ENCODE results near the gene PHETA2. TPM values are rescaled to one million over a fixed set of nuclear protein-coding genes. Genes with fewer than 3 reads are reported as not detected.
"Not testable (repeated sequence)": the region's sequence is repeated elsewhere in the genome, so short reads cannot be mapped to it uniquely, and the experiment has no call there.

PHETA2 gene
- total and polyA plus RNA-seq, 12 donors, result 2.3 to 7.0 (median 3.4) TPM

GRCh38 chr22:42116848-42117424 is 42.9 kb downstream of the PHETA2 start:
- Histone ChIP-seq H3K4me1 (peaks cover 0 to 12% (median 0%) of the 10 kb centered on the region in 9 donors), H3K36me3 (peaks cover 0 to 8% (median 0%) of the 10 kb centered on the region in 9 donors), H3K9me3 (peaks cover 0 to 23% (median 13%) of the 10 kb centered on the region in 11 donors), H3K27ac (no peak overlapping the region), H3K27me3 (no peaks in the 10 kb centered on the region), H3K4me3 (no peak overlapping the region)
- intact Hi-C loops (cut with DNase I), result loop anchor here in 2 of 10 donors (5.0 to 10.0 kb wide), 2 partner anchors 150 to 152 kb away; partner anchors contain the start of gene SEPTIN3 (in 2 of the 2)
- TF ChIP-seq, protein P1, sequence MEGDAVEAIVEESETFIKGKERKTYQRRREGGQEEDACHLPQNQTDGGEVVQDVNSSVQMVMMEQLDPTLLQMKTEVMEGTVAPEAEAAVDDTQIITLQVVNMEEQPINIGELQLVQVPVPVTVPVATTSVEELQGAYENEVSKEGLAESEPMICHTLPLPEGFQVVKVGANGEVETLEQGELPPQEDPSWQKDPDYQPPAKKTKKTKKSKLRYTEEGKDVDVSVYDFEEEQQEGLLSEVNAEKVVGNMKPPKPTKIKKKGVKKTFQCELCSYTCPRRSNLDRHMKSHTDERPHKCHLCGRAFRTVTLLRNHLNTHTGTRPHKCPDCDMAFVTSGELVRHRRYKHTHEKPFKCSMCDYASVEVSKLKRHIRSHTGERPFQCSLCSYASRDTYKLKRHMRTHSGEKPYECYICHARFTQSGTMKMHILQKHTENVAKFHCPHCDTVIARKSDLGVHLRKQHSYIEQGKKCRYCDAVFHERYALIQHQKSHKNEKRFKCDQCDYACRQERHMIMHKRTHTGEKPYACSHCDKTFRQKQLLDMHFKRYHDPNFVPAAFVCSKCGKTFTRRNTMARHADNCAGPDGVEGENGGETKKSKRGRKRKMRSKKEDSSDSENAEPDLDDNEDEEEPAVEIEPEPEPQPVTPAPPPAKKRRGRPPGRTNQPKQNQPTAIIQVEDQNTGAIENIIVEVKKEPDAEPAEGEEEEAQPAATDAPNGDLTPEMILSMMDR (IDR thresholded peaks at IDR 0.05), result no peak
- DNase-seq (no peak), ATAC-seq (no peak)
- 90 to 91% methylated on average over 4 of the region's 4 CpGs for WGBS, 2 donors

- intact Hi-C loops (cut with DNase I); H3K27me3 ChIP-seq; DNase-seq; H3K36me3 ChIP-seq; H3K27ac ChIP-seq; ATAC-seq; H3K4me3 ChIP-seq: not testable (repeated sequence)
- H3K9me3 ChIP-seq, result peaks cover 0 to 11% (median 7%) of the 10 kb centered on the region in 11 donors
- 72 to 75% methylated on average over 15 of the region's 15 CpGs for WGBS, 2 donors
- peaks cover 0 to 12% (median 0%) of the 10 kb centered on the region in 9 donors for H3K4me1 ChIP-seq
Observed at GRCh38 chr22:42120231-42121021, 46.4 kb downstream of the PHETA2 start.

DNA sequence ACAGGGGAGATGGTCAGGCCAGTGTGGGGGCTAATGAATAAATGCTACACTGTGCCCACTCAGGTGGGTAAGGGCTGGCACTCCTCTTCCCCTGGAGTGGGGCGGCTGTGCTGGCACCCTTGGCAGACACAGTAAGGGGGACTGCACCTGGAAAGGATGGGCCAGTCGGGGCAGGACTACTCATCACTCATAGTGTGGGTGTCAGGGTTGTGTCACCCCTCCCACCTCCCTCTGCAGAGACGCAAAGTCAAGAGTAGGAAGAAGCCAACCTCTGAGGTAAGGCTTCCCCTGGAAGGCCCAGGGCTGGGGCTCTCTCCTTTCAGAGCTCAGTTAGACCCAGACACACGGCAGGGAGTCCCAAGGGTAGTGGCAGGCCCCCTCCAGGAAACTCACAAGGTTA is 49.5 kb downstream of the PHETA2 start:
- peaks cover 0 to 12% (median 0%) of the 10 kb centered on the region in 9 donors for H3K4me1 ChIP-seq
- H3K36me3 ChIP-seq; intact Hi-C loops (cut with DNase I); H3K4me3 ChIP-seq; H3K9me3 ChIP-seq; ATAC-seq; DNase-seq; H3K27me3 ChIP-seq; H3K27ac ChIP-seq: not testable (repeated sequence)
- no CpG with 5 or more reads among the region's 4 CpGs for WGBS, 2 donors

- TF ChIP-seq, protein P1 (IDR thresholded peaks at IDR 0.05), result no peak
- no peak for DNase-seq
- H3K4me3 ChIP-seq, result no peak overlapping the region
- H3K27me3 ChIP-seq, result peaks cover 0 to under 1% (median 0%) of the 10 kb centered on the region in 7 donors
- no peak overlapping the region for H3K27ac ChIP-seq
- H3K36me3 ChIP-seq, result peaks cover 0 to under 1% (median 0%) of the 10 kb centered on the region in 9 donors
- ATAC-seq, result peak in 1 of 8 donors; percentile 3
- 87 to 89% methylated on average over 16 of the region's 16 CpGs for WGBS, 2 donors
- no peaks in the 10 kb centered on the region for H3K9me3 ChIP-seq
- intact Hi-C loops (cut with DNase I), result no loop called here
- no peaks in the 10 kb centered on the region for H3K4me1 ChIP-seq
Observed at GRCh38 chr22:42127606-42128005, 53.6 kb downstream of the PHETA2 start.

GRCh38 chr22:42128007-42128406 is 54.0 kb downstream of the PHETA2 start:
- 87 to 89% methylated on average over 13 of the region's 13 CpGs for WGBS, 2 donors
- H3K9me3 ChIP-seq; intact Hi-C loops (cut with DNase I); DNase-seq; H3K27me3 ChIP-seq; H3K4me3 ChIP-seq; H3K36me3 ChIP-seq; ATAC-seq; H3K27ac ChIP-seq; H3K4me1 ChIP-seq: not testable (repeated sequence)

Other genes starting within 250 kb of the PHETA2 start
- 10 to 100 TPM; 57.1 to 94.3 (median 75.8) TPM for gene SREBF2, start 241.1 kb upstream of the PHETA2 start, total RNA-seq
- gene SREBF2, start 241.1 kb upstream of the PHETA2 start, polyA plus RNA-seq, result 10 to 100 TPM; 37.5 to 52.3 TPM
- 1 to 10 TPM in 9 of 10 donors, under 1 TPM in 1; 0.78 to 4.6 (median 1.4) TPM for gene SHISA8, start 159.2 kb upstream of the PHETA2 start, total RNA-seq
- gene SHISA8, start 159.2 kb upstream of the PHETA2 start, polyA plus RNA-seq, result 1 to 10 TPM in 1 of 2 donors, under 1 TPM in 1; 0.16 to 3.5 TPM
- under 1 TPM; 0.24 to 0.77 (median 0.48) TPM for gene TNFRSF13C, start 147.4 kb upstream of the PHETA2 start, total RNA-seq
- gene TNFRSF13C, start 147.4 kb upstream of the PHETA2 start, polyA plus RNA-seq, result under 1 TPM; 0.03 to 0.44 TPM
- 1 to 10 TPM in 1 of 10 donors, under 1 TPM in 5, not detected in 4; 0.34 to 3.5 (median 0.66) TPM for gene CENPM, start 127.1 kb upstream of the PHETA2 start, total RNA-seq
- gene CENPM, start 127.1 kb upstream of the PHETA2 start, polyA plus RNA-seq, result 1 to 10 TPM; 1.0 to 1.7 TPM
- under 1 TPM in 4 of 10 donors, not detected in 6; 0.06 to 0.44 (median 0.10) TPM for gene SEPTIN3, start 104.8 kb upstream of the PHETA2 start, total RNA-seq
- under 1 TPM; 0.03 to 0.22 TPM for gene SEPTIN3, start 104.8 kb upstream of the PHETA2 start, polyA plus RNA-seq
- under 1 TPM in 5 of 10 donors, not detected in 5; 0.09 to 0.81 (median 0.21) TPM for gene WBP2NL, start 75.5 kb upstream of the PHETA2 start, total RNA-seq
- gene WBP2NL, start 75.5 kb upstream of the PHETA2 start, polyA plus RNA-seq, result under 1 TPM; 0.12 to 0.66 TPM
- 10 to 100 TPM in 7 of 10 donors, 1 to 10 TPM in 3; 7.3 to 34.8 (median 12.3) TPM for gene NAGA, start 3.4 kb upstream of the PHETA2 start, total RNA-seq
- gene NAGA, start 3.4 kb upstream of the PHETA2 start, polyA plus RNA-seq, result 10 to 100 TPM in 1 of 2 donors, 1 to 10 TPM in 1; 6.6 to 13.0 TPM
- gene SMDT1, start 5.5 kb downstream of the PHETA2 start, total RNA-seq, result 100 to 1,000 TPM; 111 to 193 (median 128) TPM
- 100 to 1,000 TPM; 151 to 197 TPM for gene SMDT1, start 5.5 kb downstream of the PHETA2 start, polyA plus RNA-seq
- 100 to 1,000 TPM; 179 to 344 (median 265) TPM for gene NDUFA6, start 16.5 kb downstream of the PHETA2 start, total RNA-seq
- gene NDUFA6, start 16.5 kb downstream of the PHETA2 start, polyA plus RNA-seq, result 100 to 1,000 TPM; 369 to 479 TPM
- gene CYP2D6, start 56.6 kb downstream of the PHETA2 start, total RNA-seq, result under 1 TPM in 2 of 10 donors, not detected in 8; 0.12 to 0.17 TPM
- gene CYP2D6, start 56.6 kb downstream of the PHETA2 start, polyA plus RNA-seq, result under 1 TPM; 0.32 to 0.95 TPM
- 10 to 100 TPM; 11.6 to 18.8 (median 15.3) TPM for gene TCF20, start 196.4 kb downstream of the PHETA2 start, total RNA-seq
- gene TCF20, start 196.4 kb downstream of the PHETA2 start, polyA plus RNA-seq, result 1 to 10 TPM; 4.2 to 5.3 TPM

Data from heart right ventricle (tissue), 16 donors.